HG03139 (cell line): ENCODE data around the gene ARID4A.
"Not testable (repeated sequence)": the region's sequence is repeated elsewhere in the genome, so short reads cannot be mapped to it uniquely, and the experiment has no call there.

Source experiments
- ATAC-seq: cut with Tn5 transposase; IDR thresholded peaks from one replicate; pipeline ENCODE4 v1.9.1; 2021; ENCODE audit not compliant: unreplicated experiment

Gene ARID4A

GRCh38 chr14:58362272-58362671, 63.9 kb downstream of the ARID4A start:
- ATAC-seq: not testable (repeated sequence)

GRCh38 chr14:58362798-58363412, 64.5 kb downstream of the ARID4A start:
- ATAC-seq: no peak

GRCh38 chr14:58364316-58364715, 66.0 kb downstream of the ARID4A start:
- ATAC-seq: no peak

GRCh38 chr14:58367296-58367695, 68.9 kb downstream of the ARID4A start:
- no peak for ATAC-seq

GRCh38 chr14:58368956-58369355, 70.6 kb downstream of the ARID4A start:
- ATAC-seq: no peak

GRCh38 chr14:58376791-58377190, 78.4 kb downstream of the ARID4A start:
- no peak for ATAC-seq

- no peak for ATAC-seq
Observed at GRCh38 chr14:58390830-58391229, 92.5 kb downstream of the ARID4A start.

GRCh38 chr14:58395562-58395811, 97.1 kb downstream of the ARID4A start:
- ATAC-seq: no peak

GRCh38 chr14:58395812-58396788, 97.7 kb downstream of the ARID4A start, which contains the start of gene TOMM20L:
Gene TOMM20L (plus strand): TSS chr14:58395930. CDS start chr14:58395958, 28 bp downstream.
- peak; percentile 86 for ATAC-seq

- no peak for ATAC-seq
Observed at GRCh38 chr14:58397156-58397555, 98.8 kb downstream of the ARID4A start.

- no peak for ATAC-seq
Observed at GRCh38 chr14:58398495-58398894, 100.1 kb downstream of the ARID4A start.

- no peak for ATAC-seq
Observed at GRCh38 chr14:58398895-58399294, 100.5 kb downstream of the ARID4A start.

- ATAC-seq: no peak
Observed at GRCh38 chr14:58401587-58401986, 103.2 kb downstream of the ARID4A start.

- no peak for ATAC-seq
Observed at GRCh38 chr14:58408681-58409215, 110.4 kb downstream of the ARID4A start.

GRCh38 chr14:58414845-58415244, 116.5 kb downstream of the ARID4A start:
- ATAC-seq: no peak

GRCh38 chr14:58415636-58416547, 117.5 kb downstream of the ARID4A start:
- ATAC-seq: no peak

GRCh38 chr14:58416934-58417333, 118.6 kb downstream of the ARID4A start:
- ATAC-seq: not testable (repeated sequence)
